HepG2 (cell line): ENCODE results near the gene FAM110D. TPM values are rescaled to one million over a fixed set of nuclear protein-coding genes. Genes with fewer than 3 reads are reported as not detected.

ENCODE experiments used
- BHLHE40 ChIP-seq: IDR thresholded peaks from 2 replicates; pipeline ENCODE4 v1.6.1; 2011; ENCODE audit warnings: low read length, improper control_type of control experiment
- CEBPG ChIP-seq: IDR thresholded peaks from 2 replicates; pipeline ENCODE4 v1.6.1; 2016
- ETV6 ChIP-seq: sonication (generic); formaldehyde crosslinking; conservative IDR thresholded peaks from 2 replicates; pipeline ENCODE4 v1.4.0; 2020; ENCODE audit warnings: missing genetic modification reagents
- FIP1L1 ChIP-seq: fragments of 200-400 bp; formaldehyde crosslinking; IDR thresholded peaks from 2 replicates; pipeline ENCODE4 v1.6.1; 2018; ENCODE audit warnings: low read depth, mild to moderate bottlenecking, low read length, moderate library complexity, borderline replicate concordance; ENCODE audit not compliant: insufficient read depth
- KLF15 ChIP-seq: sonication (generic); formaldehyde crosslinking; IDR thresholded peaks from 2 replicates; pipeline ENCODE4 v1.8.1; 2023; ENCODE audit warnings: borderline replicate concordance, mild to moderate bottlenecking, inconsistent platforms, missing genetic modification reagents, mixed read lengths
- SMAD9 ChIP-seq: sonication (generic); formaldehyde crosslinking; IDR thresholded peaks from 2 replicates; pipeline ENCODE4 v1.5.1; 2020; ENCODE audit warnings: mild to moderate bottlenecking, missing genetic modification reagents
- ZNF253 ChIP-seq: sonication (generic); formaldehyde crosslinking; IDR thresholded peaks from 2 replicates; pipeline ENCODE4 v1.8.0; 2022; ENCODE audit warnings: mild to moderate bottlenecking, missing genetic modification reagents, borderline replicate concordance
- ZNF263 ChIP-seq: sonication (generic); formaldehyde crosslinking; IDR thresholded peaks from 2 replicates; pipeline ENCODE4 v1.4.0; 2020; ENCODE audit warnings: missing genetic modification reagents
- ZNF274 ChIP-seq: sonication (generic); formaldehyde crosslinking; IDR thresholded peaks from 2 replicates; pipeline ENCODE4 v1.5.1; 2020; ENCODE audit warnings: mild to moderate bottlenecking, missing genetic modification reagents
- ZNF383 ChIP-seq: sonication (generic); formaldehyde crosslinking; IDR thresholded peaks from 2 replicates; pipeline ENCODE4 v1.4.0; 2020; ENCODE audit warnings: missing genetic modification reagents, mild to moderate bottlenecking, borderline replicate concordance
- ZNF501 ChIP-seq: sonication (generic); formaldehyde crosslinking; IDR thresholded peaks from 2 replicates; pipeline ENCODE4 v1.5.1; 2020; ENCODE audit warnings: mild to moderate bottlenecking, moderate library complexity, missing genetic modification reagents
- ZNF572 ChIP-seq: sonication (generic); formaldehyde crosslinking; IDR thresholded peaks from 2 replicates; pipeline ENCODE4 v1.5.1; 2020; ENCODE audit warnings: mild to moderate bottlenecking, missing genetic modification reagents
- ZNF709 ChIP-seq: sonication (generic); formaldehyde crosslinking; IDR thresholded peaks from 2 replicates; pipeline ENCODE4 v1.5.0; 2020; ENCODE audit warnings: mild to moderate bottlenecking, missing genetic modification reagents
- ZNF883 ChIP-seq: sonication (generic); formaldehyde crosslinking; IDR thresholded peaks from 2 replicates; pipeline ENCODE4 v1.5.1; 2020; ENCODE audit warnings: mild to moderate bottlenecking, missing genetic modification reagents; ENCODE audit errors: not compliant biosample characterization
- polyA plus RNA-seq, 8 experiments: library from polyadenylated mRNA; depleted of rRNA in 3 of 8; stranded (reverse) in 7 of 8; unstranded in 1 of 8; fragments of >200 nt; fragmentation: Illumina TruSeq in 4 of 8; extraction: Trizol in 4 of 8; gene quantifications; 2 replicates each; pipeline versions ENCODE4 v1.2.1 to v1.2.3, GENCODE V29; 2011 to 2016; ENCODE audit warnings: low read depth in 4 of 8, missing spikeins in 1 of 8, mixed read lengths in 1 of 8; ENCODE audit not compliant: insufficient read depth in 1 of 8
- total RNA-seq, 5 experiments: library from RNA; depleted of rRNA; stranded (reverse); fragments of >200 nt; fragmentation: Illumina TruSeq; extraction: Trizol; gene quantifications; 2 replicates each; pipeline ENCODE4 v1.2.3, GENCODE V29; 2016; ENCODE audit warnings: low read depth in 1 of 5
- TF ChIP-seq, protein P1 (sequence below): sonication (generic); formaldehyde crosslinking; IDR thresholded peaks from 2 replicates; pipeline ENCODE4 v1.5.1; 2020; ENCODE audit warnings: missing genetic modification reagents, mild to moderate bottlenecking, borderline replicate concordance
- TF ChIP-seq, protein P2 (sequence below): IDR thresholded peaks from 2 replicates; pipeline ENCODE4 v1.6.1; 2016; ENCODE audit warnings: mild to moderate bottlenecking
- TF ChIP-seq, protein P3 (sequence below), 2 experiments: IDR thresholded peaks; 2 replicates each; pipeline ENCODE4 v1.6.1; 2011 to 2012; ENCODE audit warnings: low read length in 2 of 2, borderline replicate concordance in 1 of 2, low read depth in 1 of 2, mild to moderate bottlenecking in 1 of 2, moderate library complexity in 1 of 2
- TF ChIP-seq, protein P4 (sequence below): IDR thresholded peaks from 2 replicates; pipeline ENCODE4 v1.6.1; 2012; ENCODE audit warnings: inconsistent platforms
- TF ChIP-seq, protein P5 (sequence below): sonication (generic); formaldehyde crosslinking; IDR thresholded peaks from 2 replicates; pipeline ENCODE4 v1.5.0; 2020; ENCODE audit warnings: missing genetic modification reagents

Gene FAM110D
- total and polyA plus RNA-seq, 2 of the 13 experiments (the other 11 are each of a cell fraction or from before 2014, with no cell fraction given): not detected

DNA sequence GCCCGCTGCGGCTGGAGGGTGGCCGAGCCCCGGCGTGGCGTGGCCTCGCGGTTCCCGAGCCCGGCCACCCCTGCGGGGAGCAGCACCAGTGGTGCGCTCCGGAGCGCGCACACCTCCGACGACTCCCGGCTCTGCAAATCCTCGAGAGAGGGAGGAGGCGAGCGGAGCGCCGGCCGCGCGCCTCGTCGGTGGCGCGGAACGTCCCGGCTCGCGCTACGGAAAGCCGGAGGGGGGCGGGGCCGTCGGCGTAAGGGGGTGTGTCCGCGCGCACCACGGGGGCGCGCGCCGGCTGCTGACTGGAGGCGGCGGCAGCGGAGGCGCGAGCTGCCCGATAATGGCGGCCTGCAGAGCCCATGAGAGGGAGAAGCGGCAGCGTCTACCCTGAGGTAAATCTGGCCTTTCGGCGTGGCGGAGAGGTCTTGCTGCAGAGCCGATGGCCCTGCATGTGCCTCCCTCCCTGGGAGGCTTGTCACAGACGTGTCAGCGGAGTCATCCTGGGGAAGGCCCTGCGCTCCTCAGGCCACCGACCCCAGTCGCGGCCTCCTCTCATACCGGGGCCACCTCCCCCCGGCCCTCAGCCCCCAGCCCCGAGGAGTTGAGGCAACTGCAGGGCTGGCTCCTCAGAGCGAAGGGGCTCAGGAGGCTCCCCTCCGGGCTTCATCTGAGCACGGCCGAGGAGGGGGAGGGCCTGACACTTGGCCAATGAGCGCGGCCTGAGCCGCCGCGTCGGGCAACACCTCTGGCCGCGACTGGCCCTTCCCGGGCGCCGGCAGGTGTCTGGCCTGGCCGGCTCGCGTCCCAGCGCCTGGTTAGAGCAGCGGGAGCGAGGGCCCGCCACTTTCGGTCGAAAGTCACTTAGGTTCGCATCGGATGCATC lies 47.1 kb upstream of the FAM110D start, which contains the start of gene PDIK1L (continued):
- TF ChIP-seq, protein P1, sequence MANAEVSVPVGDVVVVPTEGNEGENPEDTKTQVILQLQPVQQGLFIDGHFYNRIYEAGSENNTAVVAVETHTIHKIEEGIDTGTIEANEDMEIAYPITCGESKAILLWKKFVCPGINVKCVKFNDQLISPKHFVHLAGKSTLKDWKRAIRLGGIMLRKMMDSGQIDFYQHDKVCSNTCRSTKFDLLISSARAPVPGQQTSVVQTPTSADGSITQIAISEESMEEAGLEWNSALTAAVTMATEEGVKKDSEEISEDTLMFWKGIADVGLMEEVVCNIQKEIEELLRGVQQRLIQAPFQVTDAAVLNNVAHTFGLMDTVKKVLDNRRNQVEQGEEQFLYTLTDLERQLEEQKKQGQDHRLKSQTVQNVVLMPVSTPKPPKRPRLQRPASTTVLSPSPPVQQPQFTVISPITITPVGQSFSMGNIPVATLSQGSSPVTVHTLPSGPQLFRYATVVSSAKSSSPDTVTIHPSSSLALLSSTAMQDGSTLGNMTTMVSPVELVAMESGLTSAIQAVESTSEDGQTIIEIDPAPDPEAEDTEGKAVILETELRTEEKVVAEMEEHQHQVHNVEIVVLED (CRISPR knock-in tag): peak; percentile 90
- TF ChIP-seq ZNF253 (CRISPR knock-in tag) (no peak), SMAD9 (CRISPR knock-in tag) (0 out of 2 replicates have a peak, but pooled peaks have one; percentile 42), FIP1L1 (no peak), KLF15 (CRISPR knock-in tag) (no peak; the same call in 1 of the 2 replicates), ZNF274 (CRISPR knock-in tag) (peak; percentile 88; the same call in 1 of the 2 replicates), CEBPG (CRISPR knock-in tag) (no peak), ZNF263 (CRISPR knock-in tag) (peak; percentile 48; the same call in 1 of the 2 replicates), ZNF501 (CRISPR knock-in tag) (peak; percentile 42; the same call in 1 of the 2 replicates), ETV6 (no peak), ZNF883 (CRISPR knock-in tag) (peak; percentile 77), ZNF383 (CRISPR knock-in tag) (no peak), ZNF572 (CRISPR knock-in tag) (no peak), ZNF709 (CRISPR knock-in tag) (peak; percentile 6; the same call in 1 of the 2 replicates), BHLHE40 (peak; percentile 85)
- TF ChIP-seq, protein P2, sequence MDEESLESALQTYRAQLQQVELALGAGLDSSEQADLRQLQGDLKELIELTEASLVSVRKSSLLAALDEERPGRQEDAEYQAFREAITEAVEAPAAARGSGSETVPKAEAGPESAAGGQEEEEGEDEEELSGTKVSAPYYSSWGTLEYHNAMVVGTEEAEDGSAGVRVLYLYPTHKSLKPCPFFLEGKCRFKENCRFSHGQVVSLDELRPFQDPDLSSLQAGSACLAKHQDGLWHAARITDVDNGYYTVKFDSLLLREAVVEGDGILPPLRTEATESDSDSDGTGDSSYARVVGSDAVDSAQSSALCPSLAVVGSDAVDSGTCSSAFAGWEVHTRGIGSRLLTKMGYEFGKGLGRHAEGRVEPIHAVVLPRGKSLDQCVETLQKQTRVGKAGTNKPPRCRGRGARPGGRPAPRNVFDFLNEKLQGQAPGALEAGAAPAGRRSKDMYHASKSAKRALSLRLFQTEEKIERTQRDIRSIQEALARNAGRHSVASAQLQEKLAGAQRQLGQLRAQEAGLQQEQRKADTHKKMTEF (CRISPR knock-in tag): peak; percentile 38; the same call in 1 of the 2 replicates
- TF ChIP-seq, protein P3, sequence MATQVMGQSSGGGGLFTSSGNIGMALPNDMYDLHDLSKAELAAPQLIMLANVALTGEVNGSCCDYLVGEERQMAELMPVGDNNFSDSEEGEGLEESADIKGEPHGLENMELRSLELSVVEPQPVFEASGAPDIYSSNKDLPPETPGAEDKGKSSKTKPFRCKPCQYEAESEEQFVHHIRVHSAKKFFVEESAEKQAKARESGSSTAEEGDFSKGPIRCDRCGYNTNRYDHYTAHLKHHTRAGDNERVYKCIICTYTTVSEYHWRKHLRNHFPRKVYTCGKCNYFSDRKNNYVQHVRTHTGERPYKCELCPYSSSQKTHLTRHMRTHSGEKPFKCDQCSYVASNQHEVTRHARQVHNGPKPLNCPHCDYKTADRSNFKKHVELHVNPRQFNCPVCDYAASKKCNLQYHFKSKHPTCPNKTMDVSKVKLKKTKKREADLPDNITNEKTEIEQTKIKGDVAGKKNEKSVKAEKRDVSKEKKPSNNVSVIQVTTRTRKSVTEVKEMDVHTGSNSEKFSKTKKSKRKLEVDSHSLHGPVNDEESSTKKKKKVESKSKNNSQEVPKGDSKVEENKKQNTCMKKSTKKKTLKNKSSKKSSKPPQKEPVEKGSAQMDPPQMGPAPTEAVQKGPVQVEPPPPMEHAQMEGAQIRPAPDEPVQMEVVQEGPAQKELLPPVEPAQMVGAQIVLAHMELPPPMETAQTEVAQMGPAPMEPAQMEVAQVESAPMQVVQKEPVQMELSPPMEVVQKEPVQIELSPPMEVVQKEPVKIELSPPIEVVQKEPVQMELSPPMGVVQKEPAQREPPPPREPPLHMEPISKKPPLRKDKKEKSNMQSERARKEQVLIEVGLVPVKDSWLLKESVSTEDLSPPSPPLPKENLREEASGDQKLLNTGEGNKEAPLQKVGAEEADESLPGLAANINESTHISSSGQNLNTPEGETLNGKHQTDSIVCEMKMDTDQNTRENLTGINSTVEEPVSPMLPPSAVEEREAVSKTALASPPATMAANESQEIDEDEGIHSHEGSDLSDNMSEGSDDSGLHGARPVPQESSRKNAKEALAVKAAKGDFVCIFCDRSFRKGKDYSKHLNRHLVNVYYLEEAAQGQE (IDR thresholded peaks at IDR 0.05; ENCODE audit: borderline replicate concordance in 1 of 2, low read depth in 1 of 2, low read length in 2 of 2): peak in 1 of 2 experiments; percentile 42; a peak in 1 of 4 replicates
- TF ChIP-seq, protein P4, sequence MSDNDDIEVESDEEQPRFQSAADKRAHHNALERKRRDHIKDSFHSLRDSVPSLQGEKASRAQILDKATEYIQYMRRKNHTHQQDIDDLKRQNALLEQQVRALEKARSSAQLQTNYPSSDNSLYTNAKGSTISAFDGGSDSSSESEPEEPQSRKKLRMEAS: peak; percentile 44; the same call in 1 of the 2 replicates
- TF ChIP-seq, protein P5, sequence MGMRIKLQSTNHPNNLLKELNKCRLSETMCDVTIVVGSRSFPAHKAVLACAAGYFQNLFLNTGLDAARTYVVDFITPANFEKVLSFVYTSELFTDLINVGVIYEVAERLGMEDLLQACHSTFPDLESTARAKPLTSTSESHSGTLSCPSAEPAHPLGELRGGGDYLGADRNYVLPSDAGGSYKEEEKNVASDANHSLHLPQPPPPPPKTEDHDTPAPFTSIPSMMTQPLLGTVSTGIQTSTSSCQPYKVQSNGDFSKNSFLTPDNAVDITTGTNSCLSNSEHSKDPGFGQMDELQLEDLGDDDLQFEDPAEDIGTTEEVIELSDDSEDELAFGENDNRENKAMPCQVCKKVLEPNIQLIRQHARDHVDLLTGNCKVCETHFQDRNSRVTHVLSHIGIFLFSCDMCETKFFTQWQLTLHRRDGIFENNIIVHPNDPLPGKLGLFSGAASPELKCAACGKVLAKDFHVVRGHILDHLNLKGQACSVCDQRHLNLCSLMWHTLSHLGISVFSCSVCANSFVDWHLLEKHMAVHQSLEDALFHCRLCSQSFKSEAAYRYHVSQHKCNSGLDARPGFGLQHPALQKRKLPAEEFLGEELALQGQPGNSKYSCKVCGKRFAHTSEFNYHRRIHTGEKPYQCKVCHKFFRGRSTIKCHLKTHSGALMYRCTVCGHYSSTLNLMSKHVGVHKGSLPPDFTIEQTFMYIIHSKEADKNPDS (CRISPR knock-in tag): no peak; the same call in 1 of the 2 replicates
